ENCODE measurements around the gene PRDM11. TPM values are rescaled to one million over a fixed set of nuclear protein-coding genes. Genes with fewer than 3 reads are reported as not detected.

The PRDM11 gene
- total and polyA plus RNA-seq, 4 donors: 6.1 to 29.6 (median 18.0) TPM

DNA sequence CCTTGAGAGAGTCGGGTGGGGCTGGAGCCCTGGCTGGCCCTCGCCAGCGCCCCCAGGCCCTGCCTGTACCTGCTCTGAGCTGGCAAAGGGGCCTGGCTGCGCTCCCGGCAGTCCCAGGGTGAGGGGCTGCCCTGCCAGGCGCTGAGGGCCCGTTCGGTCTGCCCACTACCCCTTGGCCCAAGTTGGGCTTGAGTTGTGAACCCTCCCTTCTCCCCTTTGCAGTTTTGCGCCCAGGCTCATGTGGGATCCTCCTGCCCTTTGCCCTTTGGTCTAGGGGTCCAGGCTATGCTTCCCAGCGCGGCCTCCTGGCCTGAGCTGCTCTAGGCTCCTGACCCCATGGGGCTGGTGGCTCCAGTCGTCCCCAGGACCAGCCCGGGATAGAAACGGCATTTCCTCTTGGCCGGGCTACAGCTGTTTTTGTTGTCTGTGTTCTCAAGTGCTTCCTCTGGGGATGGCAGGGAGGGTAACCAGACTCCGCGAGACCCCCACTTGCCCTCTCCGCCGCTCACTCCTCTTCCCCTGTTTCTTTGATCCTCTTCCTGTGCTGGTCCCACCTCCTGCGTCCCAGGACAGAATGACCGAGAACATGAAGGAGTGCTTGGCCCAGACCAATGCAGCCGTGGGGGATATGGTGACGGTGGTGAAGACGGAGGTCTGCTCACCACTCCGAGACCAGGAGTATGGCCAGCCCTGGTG, 34.9 kb downstream of the PRDM11 start:
- H3K9me3 ChIP-seq (ENCODE audit: control insufficient read depth, low read length): no peaks in the 10 kb centered on the region
- 7 to 13% methylated on average over 22 to 25 of the region's 25 CpGs for WGBS, 2 donors
- ATAC-seq (ENCODE audit: low FRiP score): peak; percentile 2
- H3K36me3 ChIP-seq (ENCODE audit: control insufficient read depth in 1 of 2, insufficient read depth in 2 of 2, low read length in 1 of 2): no peaks in the 10 kb centered on the region
- intact Hi-C loops (cut with DNase I): loop anchor here in 1 of 2 donors (2.0 kb wide), 1 partner anchor 35 kb away; the partner anchor contains the start of gene PRDM11
- H3K27me3 ChIP-seq (ENCODE audit: control insufficient read depth in 1 of 2, insufficient read depth in 2 of 2, low read length in 1 of 2): no peaks in the 10 kb centered on the region
- DNase-seq: peak in 1 of 2 donors; percentile 64
- H3K4me1 ChIP-seq (ENCODE audit: control insufficient read depth in 1 of 2, insufficient read depth in 2 of 2, low read length in 2 of 2): peaks cover 0 to 3% of the 10 kb centered on the region in 2 donors
- H3K27ac ChIP-seq (ENCODE audit: low read depth in 1 of 2, low read length in 2 of 2): peak overlapping the region; percentile 72 to 89
- peak overlapping the region; percentile 19 to 87 for H3K4me3 ChIP-seq (ENCODE audit: low read length in 2 of 2)

DNA sequence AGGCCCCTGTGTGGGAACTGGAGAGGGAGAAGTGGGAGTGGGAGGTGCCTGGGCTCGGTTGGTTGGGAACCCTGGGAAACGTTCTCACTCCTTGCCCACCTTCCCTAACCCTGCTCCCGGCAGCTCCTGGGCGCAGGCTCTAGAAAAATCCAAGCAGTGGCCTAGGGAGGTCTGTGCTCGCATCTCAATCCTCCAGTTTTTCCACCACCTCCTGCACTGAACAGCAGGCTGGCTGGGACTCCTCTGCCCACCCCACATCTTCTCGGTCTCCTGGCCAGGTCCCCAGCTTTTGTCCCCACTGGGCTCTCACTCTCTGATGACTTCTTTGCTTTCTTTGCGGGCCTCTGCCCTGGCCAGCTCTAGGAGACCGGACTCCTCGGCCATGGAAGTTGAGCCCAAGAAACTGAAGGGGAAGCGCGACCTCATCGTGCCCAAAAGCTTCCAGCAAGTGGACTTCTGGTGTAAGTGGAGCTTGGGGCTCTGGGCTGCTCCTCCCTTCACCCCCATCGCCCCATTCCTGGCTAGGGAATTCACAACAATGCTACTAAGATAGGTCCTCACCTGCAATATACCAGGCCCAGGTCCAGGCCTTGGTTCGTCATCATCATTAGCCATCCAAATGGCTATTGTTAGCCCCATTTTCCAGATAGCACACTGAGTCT, 35.6 kb downstream of the PRDM11 start:
- Histone ChIP-seq H3K27ac (ENCODE audit: low read depth in 1 of 2, low read length in 2 of 2) (peak overlapping the region; percentile 72 to 89), H3K9me3 (ENCODE audit: control insufficient read depth, low read length) (no peaks in the 10 kb centered on the region), H3K4me3 (ENCODE audit: low read length in 2 of 2) (no peak overlapping the region), H3K4me1 (ENCODE audit: control insufficient read depth in 1 of 2, insufficient read depth in 2 of 2, low read length in 2 of 2) (peaks cover 0 to 3% of the 10 kb centered on the region in 2 donors), H3K36me3 (ENCODE audit: control insufficient read depth in 1 of 2, insufficient read depth in 2 of 2, low read length in 1 of 2) (no peaks in the 10 kb centered on the region), H3K27me3 (ENCODE audit: control insufficient read depth in 1 of 2, insufficient read depth in 2 of 2, low read length in 1 of 2) (no peaks in the 10 kb centered on the region)
- DNase-seq (peak in 1 of 2 donors; percentile 54), ATAC-seq (ENCODE audit: low FRiP score) (no peak)
- WGBS, 2 donors: 35 to 46% methylated on average over 14 of the region's 14 CpGs
- intact Hi-C loops (cut with DNase I): loop anchor here in 1 of 2 donors (2.0 kb wide), 1 partner anchor 35 kb away; the partner anchor contains the start of gene PRDM11

DNA sequence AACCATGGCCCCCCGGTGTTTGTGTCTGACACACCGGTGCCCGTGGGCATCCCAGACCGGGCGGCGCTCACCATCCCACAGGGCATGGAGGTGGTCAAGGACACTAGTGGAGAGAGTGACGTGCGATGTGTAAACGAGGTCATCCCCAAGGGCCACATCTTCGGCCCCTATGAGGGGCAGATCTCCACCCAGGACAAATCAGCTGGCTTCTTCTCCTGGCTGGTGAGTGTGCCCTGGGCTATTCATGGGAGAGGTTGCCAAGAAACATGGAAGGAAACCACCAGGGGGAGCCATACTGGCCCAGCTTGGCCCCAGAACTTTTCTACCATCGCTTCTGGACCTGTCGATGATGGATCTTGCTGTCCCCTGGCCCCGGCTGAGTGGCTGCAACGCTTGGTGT, 36.5 kb downstream of the PRDM11 start:
- intact Hi-C loops (cut with DNase I): no loop called here

DNA sequence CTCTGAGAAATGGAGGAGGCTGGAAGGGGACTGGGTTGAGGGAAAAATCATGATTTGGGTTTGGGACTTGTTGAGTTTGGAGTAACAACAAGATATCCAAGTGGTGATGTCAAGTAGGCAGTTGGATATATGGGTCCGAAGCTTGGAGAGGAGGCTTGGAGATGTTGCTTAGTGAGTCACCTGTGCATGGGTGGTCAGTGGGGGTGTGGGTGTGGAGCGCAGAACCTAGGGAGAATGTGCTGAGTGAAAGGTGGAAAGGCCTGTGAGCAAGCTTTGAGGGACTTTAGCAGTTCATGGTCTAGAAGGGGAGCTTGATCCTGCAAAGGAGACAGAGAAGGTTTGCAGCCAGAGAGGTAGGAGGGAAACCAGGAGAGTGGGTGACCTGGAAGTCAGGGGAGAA, 38.2 kb downstream of the PRDM11 start:
- Histone ChIP-seq H3K36me3 (ENCODE audit: control insufficient read depth in 1 of 2, insufficient read depth in 2 of 2, low read length in 1 of 2) (peaks cover 0 to 4% of the 10 kb centered on the region in 2 donors), H3K4me3 (ENCODE audit: low read length in 2 of 2) (no peak overlapping the region), H3K27me3 (ENCODE audit: control insufficient read depth in 1 of 2, insufficient read depth in 2 of 2, low read length in 1 of 2) (no peaks in the 10 kb centered on the region), H3K4me1 (ENCODE audit: control insufficient read depth in 1 of 2, insufficient read depth in 2 of 2, low read length in 2 of 2) (no peaks in the 10 kb centered on the region), H3K27ac (ENCODE audit: low read depth in 1 of 2, low read length in 2 of 2) (no peak overlapping the region), H3K9me3 (ENCODE audit: control insufficient read depth, low read length) (no peaks in the 10 kb centered on the region)
- DNase-seq (peak in 1 of 2 donors; percentile 11), ATAC-seq (ENCODE audit: low FRiP score) (no peak)
- 72 to 82% methylated on average over 2 of the region's 2 CpGs for WGBS, 2 donors
- intact Hi-C loops (cut with DNase I): no loop called here

More for the DNA sequence above, 36.5 kb downstream of the PRDM11 start:
- peak; percentile 50 to 75 for DNase-seq
- no peaks in the 10 kb centered on the region for H3K4me1 ChIP-seq (ENCODE audit: control insufficient read depth in 1 of 2, insufficient read depth in 2 of 2, low read length in 2 of 2)
- ATAC-seq (ENCODE audit: low FRiP score): no peak
- WGBS, 2 donors: 90 to 91% methylated on average over 14 of the region's 14 CpGs
- H3K9me3 ChIP-seq (ENCODE audit: control insufficient read depth, low read length): no peaks in the 10 kb centered on the region
- no peak overlapping the region for H3K4me3 ChIP-seq (ENCODE audit: low read length in 2 of 2)
- H3K27me3 ChIP-seq (ENCODE audit: control insufficient read depth in 1 of 2, insufficient read depth in 2 of 2, low read length in 1 of 2): no peaks in the 10 kb centered on the region
- H3K27ac ChIP-seq (ENCODE audit: low read depth in 1 of 2, low read length in 2 of 2): peak overlapping the region in 1 of 2 donors; percentile 89
- no peaks in the 10 kb centered on the region for H3K36me3 ChIP-seq (ENCODE audit: control insufficient read depth in 1 of 2, insufficient read depth in 2 of 2, low read length in 1 of 2)

DNA sequence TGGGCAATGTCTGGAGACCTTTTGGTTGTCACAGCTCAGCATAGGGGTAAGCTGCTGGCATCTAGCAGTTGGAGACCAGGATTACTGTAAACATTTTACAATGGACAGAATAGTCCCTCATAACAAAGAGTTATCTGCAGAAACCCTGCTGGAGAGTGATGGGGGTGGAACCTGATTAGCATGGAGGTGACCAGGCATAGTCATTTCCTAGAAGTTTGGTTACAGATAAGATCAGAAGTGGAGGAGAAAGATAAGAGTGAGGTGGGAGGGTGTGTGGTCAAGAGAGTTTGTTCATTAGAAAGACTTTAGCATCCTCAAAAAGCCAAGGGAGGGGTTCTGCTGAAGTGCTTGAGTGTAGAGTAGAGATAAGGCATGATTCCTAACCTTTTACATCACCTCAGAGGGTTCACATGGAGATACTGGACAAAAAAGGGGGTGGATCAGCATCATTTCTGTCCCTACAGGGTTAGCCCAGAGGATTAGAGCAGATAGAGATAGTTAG, 38.8 kb downstream of the PRDM11 start:
- DNase-seq (no peak), ATAC-seq (ENCODE audit: low FRiP score) (no peak)
- Histone ChIP-seq H3K27me3 (ENCODE audit: control insufficient read depth in 1 of 2, insufficient read depth in 2 of 2, low read length in 1 of 2) (no peaks in the 10 kb centered on the region), H3K4me3 (ENCODE audit: low read length in 2 of 2) (no peak overlapping the region), H3K27ac (ENCODE audit: low read depth in 1 of 2, low read length in 2 of 2) (no peak overlapping the region), H3K9me3 (ENCODE audit: control insufficient read depth, low read length) (no peaks in the 10 kb centered on the region), H3K36me3 (ENCODE audit: control insufficient read depth in 1 of 2, insufficient read depth in 2 of 2, low read length in 1 of 2) (peaks cover 0 to 4% of the 10 kb centered on the region in 2 donors), H3K4me1 (ENCODE audit: control insufficient read depth in 1 of 2, insufficient read depth in 2 of 2, low read length in 2 of 2) (no peaks in the 10 kb centered on the region)
- intact Hi-C loops (cut with DNase I): no loop called here

DNA sequence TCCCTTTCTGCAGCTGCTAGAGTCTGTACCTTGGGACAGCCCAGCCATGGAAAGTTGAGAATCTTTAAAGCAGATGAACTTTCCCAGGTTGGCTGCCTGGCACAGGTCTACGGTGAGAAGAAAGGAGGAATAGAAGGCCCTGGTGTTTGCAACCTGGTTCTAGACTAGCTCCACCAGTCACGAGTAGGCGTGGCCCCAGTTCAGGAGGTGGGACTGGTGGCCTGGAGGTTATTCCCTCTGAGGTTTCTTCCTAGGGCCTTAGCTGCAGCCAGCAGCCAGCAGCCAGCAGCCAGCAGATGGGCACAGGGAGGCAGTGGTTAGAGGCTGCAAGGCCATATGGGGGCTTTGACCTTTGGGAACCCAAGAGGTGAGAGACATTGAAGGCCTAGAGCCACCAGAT, 40.9 kb downstream of the PRDM11 start:
- intact Hi-C loops (cut with DNase I): no loop called here
- ATAC-seq (ENCODE audit: low FRiP score) (no peak), DNase-seq (no peak)
- WGBS, 2 donors: 88 to 95% methylated on average over 3 of the region's 3 CpGs
- Histone ChIP-seq H3K36me3 (ENCODE audit: control insufficient read depth in 1 of 2, insufficient read depth in 2 of 2, low read length in 1 of 2) (peaks cover 0 to 4% of the 10 kb centered on the region in 2 donors), H3K4me1 (ENCODE audit: control insufficient read depth in 1 of 2, insufficient read depth in 2 of 2, low read length in 2 of 2) (no peaks in the 10 kb centered on the region), H3K9me3 (ENCODE audit: control insufficient read depth, low read length) (no peaks in the 10 kb centered on the region), H3K4me3 (ENCODE audit: low read length in 2 of 2) (no peak overlapping the region), H3K27me3 (ENCODE audit: control insufficient read depth in 1 of 2, insufficient read depth in 2 of 2, low read length in 1 of 2) (no peaks in the 10 kb centered on the region), H3K27ac (ENCODE audit: low read depth in 1 of 2, low read length in 2 of 2) (no peak overlapping the region)

DNA sequence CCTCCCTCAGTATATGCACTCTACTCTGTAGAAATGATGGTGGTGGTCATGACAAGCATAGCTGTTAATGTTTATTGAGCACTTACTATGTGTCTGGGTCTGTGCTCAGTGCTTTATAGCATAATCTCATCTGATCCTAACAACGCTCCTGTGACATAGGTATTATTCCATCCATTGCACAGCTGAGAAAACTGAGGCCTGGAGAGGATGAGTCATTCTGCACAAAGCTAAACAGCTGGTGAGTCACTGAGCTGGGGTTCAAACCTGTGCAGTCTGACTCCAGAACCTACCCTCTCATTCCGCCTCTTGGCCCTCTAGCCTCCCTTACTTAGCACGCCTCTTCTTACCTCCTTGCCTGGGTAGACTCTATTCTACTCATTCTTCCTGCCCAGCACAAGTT, 41.7 kb downstream of the PRDM11 start:
- H3K9me3 ChIP-seq (ENCODE audit: control insufficient read depth, low read length): no peaks in the 10 kb centered on the region
- H3K4me1 ChIP-seq (ENCODE audit: control insufficient read depth in 1 of 2, insufficient read depth in 2 of 2, low read length in 2 of 2): no peaks in the 10 kb centered on the region
- intact Hi-C loops (cut with DNase I): no loop called here
- DNase-seq (no peak), ATAC-seq (ENCODE audit: low FRiP score) (no peak)
- no peak overlapping the region for H3K4me3 ChIP-seq (ENCODE audit: low read length in 2 of 2)
- WGBS, 2 donors: 99 to 100% methylated on average over 3 of the region's 3 CpGs
- H3K36me3 ChIP-seq (ENCODE audit: control insufficient read depth in 1 of 2, insufficient read depth in 2 of 2, low read length in 1 of 2): peaks cover 0 to 4% of the 10 kb centered on the region in 2 donors
- no peaks in the 10 kb centered on the region for H3K27me3 ChIP-seq (ENCODE audit: control insufficient read depth in 1 of 2, insufficient read depth in 2 of 2, low read length in 1 of 2)
- peak overlapping the region in 1 of 2 donors; percentile 29 for H3K27ac ChIP-seq (ENCODE audit: low read depth in 1 of 2, low read length in 2 of 2)

DNA sequence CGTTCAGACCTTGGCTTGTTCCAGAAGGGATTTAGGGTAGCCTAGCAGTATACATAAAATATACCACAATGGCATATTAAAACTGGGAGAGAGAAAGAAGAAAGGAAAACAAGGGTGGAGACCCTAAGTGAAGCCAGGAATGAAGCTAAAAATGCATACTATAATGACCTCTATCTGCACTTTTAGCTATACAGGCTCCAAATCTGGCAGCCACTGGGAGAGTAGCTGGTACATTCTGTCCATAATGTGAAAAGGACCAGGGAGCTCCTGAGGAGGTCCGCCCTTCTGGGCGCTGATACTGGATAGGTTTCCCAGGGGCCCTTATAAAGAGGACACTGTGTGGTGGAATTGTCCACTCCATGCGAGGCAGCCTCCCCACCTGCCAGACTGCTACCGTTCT, 42.8 kb downstream of the PRDM11 start:
- intact Hi-C loops (cut with DNase I): no loop called here
- Histone ChIP-seq H3K27me3 (ENCODE audit: control insufficient read depth in 1 of 2, insufficient read depth in 2 of 2, low read length in 1 of 2) (no peaks in the 10 kb centered on the region), H3K4me1 (ENCODE audit: control insufficient read depth in 1 of 2, insufficient read depth in 2 of 2, low read length in 2 of 2) (no peaks in the 10 kb centered on the region), H3K9me3 (ENCODE audit: control insufficient read depth, low read length) (no peaks in the 10 kb centered on the region), H3K27ac (ENCODE audit: low read depth in 1 of 2, low read length in 2 of 2) (no peak overlapping the region), H3K4me3 (ENCODE audit: low read length in 2 of 2) (no peak overlapping the region), H3K36me3 (ENCODE audit: control insufficient read depth in 1 of 2, insufficient read depth in 2 of 2, low read length in 1 of 2) (peaks cover 0 to 4% of the 10 kb centered on the region in 2 donors)
- ATAC-seq (ENCODE audit: low FRiP score) (no peak), DNase-seq (no peak)
- WGBS, 2 donors: 84 to 87% methylated on average over 5 of the region's 5 CpGs

Measured in aorta (tissue), 5 donors.